SK-N-SH treated with all-trans-retinoic acid at 6 μM for 48 hours (cell line): Measurements from ENCODE around the gene MUC5AC.
"Not testable (repeated sequence)": the region's sequence is repeated elsewhere in the genome, so short reads cannot be mapped to it uniquely, and the experiment has no call there.

Experiments used
- BACH2 ChIP-seq: fragments of 250-450 bp; sonication (Bioruptor Pico); IDR thresholded peaks from 2 replicates; pipeline ENCODE4 v1.9.0; 2021; ENCODE audit warnings: mild to moderate bottlenecking, borderline replicate concordance
- OSR1 ChIP-seq: fragments of 250-450 bp; sonication (Bioruptor Pico); IDR thresholded peaks from 2 replicates; pipeline ENCODE4 v1.8.0; 2022; ENCODE audit warnings: moderate library complexity, mild to moderate bottlenecking, inconsistent platforms
- ZC3H10 ChIP-seq: fragments of 250-450 bp; sonication (Bioruptor Pico); IDR thresholded peaks from 2 replicates; pipeline ENCODE4 v1.5.1; 2021; ENCODE audit warnings: mild to moderate bottlenecking, moderate library complexity
- ZFP3 ChIP-seq: fragments of 250-450 bp; sonication (Bioruptor Pico); IDR thresholded peaks from 2 replicates; pipeline ENCODE4 v1.5.0; 2020; ENCODE audit warnings: mild to moderate bottlenecking, moderate library complexity
- ZFP30 ChIP-seq: fragments of 450-650 bp; formaldehyde crosslinking; IDR thresholded peaks from 2 replicates; pipeline ENCODE4 v1.5.0; 2022; ENCODE audit warnings: mild to moderate bottlenecking, moderate library complexity
- ZNF565 ChIP-seq: fragments of 450-650 bp; formaldehyde crosslinking; conservative IDR thresholded peaks from 2 replicates; pipeline ENCODE4 v1.5.0; 2020; ENCODE audit warnings: low read depth, mild to moderate bottlenecking, moderate library complexity
- TF ChIP-seq, protein P1 (sequence below): fragments of 250-450 bp; sonication (Bioruptor Pico); IDR thresholded peaks from 2 replicates; pipeline ENCODE4 v1.8.0; 2020; ENCODE audit warnings: mild to moderate bottlenecking, moderate library complexity, borderline replicate concordance
- TF ChIP-seq, protein P2 (sequence below): fragments of 250-450 bp; sonication (Bioruptor Pico); IDR thresholded peaks from 2 replicates; pipeline ENCODE4 v1.5.0; 2020; ENCODE audit warnings: mild to moderate bottlenecking, moderate library complexity

DNA sequence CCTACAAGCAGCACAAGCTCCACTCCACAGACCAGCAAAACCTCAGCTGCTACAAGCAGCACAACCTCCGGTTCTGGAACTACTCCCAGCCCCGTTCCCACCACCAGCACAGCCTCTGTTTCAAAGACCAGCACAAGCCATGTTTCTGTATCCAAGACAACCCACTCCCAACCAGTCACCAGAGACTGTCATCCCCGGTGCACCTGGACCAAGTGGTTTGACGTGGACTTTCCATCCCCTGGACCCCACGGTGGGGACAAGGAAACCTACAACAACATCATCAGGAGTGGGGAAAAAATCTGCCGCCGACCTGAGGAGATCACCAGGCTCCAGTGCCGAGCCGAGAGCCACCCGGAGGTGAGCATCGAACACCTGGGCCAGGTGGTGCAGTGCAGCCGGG lies 32.1 kb downstream of the MUC5AC start:
- not testable (repeated sequence) for TF ChIP-seq ZNF565; ZFP30; OSR1; BACH2; ZC3H10 (CRISPR knock-in tag); ZFP3 (CRISPR knock-in tag)
- TF ChIP-seq, protein P1, sequence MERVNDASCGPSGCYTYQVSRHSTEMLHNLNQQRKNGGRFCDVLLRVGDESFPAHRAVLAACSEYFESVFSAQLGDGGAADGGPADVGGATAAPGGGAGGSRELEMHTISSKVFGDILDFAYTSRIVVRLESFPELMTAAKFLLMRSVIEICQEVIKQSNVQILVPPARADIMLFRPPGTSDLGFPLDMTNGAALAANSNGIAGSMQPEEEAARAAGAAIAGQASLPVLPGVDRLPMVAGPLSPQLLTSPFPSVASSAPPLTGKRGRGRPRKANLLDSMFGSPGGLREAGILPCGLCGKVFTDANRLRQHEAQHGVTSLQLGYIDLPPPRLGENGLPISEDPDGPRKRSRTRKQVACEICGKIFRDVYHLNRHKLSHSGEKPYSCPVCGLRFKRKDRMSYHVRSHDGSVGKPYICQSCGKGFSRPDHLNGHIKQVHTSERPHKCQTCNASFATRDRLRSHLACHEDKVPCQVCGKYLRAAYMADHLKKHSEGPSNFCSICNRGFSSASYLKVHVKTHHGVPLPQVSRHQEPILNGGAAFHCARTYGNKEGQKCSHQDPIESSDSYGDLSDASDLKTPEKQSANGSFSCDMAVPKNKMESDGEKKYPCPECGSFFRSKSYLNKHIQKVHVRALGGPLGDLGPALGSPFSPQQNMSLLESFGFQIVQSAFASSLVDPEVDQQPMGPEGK (CRISPR knock-in tag): not testable (repeated sequence)
- TF ChIP-seq, protein P2, sequence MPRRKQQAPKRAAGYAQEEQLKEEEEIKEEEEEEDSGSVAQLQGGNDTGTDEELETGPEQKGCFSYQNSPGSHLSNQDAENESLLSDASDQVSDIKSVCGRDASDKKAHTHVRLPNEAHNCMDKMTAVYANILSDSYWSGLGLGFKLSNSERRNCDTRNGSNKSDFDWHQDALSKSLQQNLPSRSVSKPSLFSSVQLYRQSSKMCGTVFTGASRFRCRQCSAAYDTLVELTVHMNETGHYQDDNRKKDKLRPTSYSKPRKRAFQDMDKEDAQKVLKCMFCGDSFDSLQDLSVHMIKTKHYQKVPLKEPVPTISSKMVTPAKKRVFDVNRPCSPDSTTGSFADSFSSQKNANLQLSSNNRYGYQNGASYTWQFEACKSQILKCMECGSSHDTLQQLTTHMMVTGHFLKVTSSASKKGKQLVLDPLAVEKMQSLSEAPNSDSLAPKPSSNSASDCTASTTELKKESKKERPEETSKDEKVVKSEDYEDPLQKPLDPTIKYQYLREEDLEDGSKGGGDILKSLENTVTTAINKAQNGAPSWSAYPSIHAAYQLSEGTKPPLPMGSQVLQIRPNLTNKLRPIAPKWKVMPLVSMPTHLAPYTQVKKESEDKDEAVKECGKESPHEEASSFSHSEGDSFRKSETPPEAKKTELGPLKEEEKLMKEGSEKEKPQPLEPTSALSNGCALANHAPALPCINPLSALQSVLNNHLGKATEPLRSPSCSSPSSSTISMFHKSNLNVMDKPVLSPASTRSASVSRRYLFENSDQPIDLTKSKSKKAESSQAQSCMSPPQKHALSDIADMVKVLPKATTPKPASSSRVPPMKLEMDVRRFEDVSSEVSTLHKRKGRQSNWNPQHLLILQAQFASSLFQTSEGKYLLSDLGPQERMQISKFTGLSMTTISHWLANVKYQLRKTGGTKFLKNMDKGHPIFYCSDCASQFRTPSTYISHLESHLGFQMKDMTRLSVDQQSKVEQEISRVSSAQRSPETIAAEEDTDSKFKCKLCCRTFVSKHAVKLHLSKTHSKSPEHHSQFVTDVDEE: not testable (repeated sequence)
